ENCODE results near the gene DYRK1A.

DYRK1A gene

GRCh38 chr21:37450445-37450941 lies 83.9 kb downstream of the DYRK1A start:
- DNase-seq (ENCODE audit: low read depth) = no peak

GRCh38 chr21:37451446-37451845 lies 84.9 kb downstream of the DYRK1A start:
- DNase-seq (ENCODE audit: low read depth) = no peak

- peak; percentile 72 for DNase-seq (ENCODE audit: low read depth)
Observed at GRCh38 chr21:37452227-37452626, 85.7 kb downstream of the DYRK1A start.

- no peak for DNase-seq (ENCODE audit: low read depth)
Observed at GRCh38 chr21:37453350-37453749, 86.8 kb downstream of the DYRK1A start.

DNA sequence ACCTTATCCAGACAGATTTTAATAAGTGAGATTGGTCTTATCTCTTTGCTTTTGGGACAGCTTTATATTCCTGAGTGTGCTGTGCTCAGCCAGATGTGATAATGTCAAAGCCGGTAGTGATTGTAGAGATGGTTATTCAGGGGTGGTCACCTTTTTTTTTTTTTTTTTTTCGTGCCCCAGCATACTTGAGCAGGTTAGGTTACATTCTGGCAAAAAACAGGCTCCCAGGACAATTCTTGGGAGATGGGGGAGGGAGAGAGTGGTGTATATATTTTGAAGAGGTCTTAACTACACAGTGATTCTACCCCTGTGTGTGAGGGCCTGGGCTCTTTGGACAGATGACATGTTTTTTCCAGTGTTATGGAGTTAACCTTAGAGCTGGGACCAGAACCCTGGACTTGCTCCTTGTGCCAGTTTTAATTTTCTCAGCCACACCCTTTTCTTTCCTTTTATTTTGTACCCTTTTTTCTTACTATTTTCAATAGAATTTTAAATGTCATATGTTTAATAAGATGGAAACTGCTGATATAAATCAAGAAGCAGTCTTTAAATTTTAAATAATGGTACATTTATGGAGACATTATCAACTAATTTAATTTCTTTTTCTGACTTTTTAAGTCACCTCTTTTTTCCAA lies 88.4 kb downstream of the DYRK1A start:
- no peak for DNase-seq (ENCODE audit: low read depth)

- no peak for DNase-seq (ENCODE audit: low read depth)
Observed at GRCh38 chr21:37455504-37455911, 88.9 kb downstream of the DYRK1A start.

GRCh38 chr21:37458669-37459276 lies 92.2 kb downstream of the DYRK1A start:
- no peak for DNase-seq (ENCODE audit: low read depth)

DNA sequence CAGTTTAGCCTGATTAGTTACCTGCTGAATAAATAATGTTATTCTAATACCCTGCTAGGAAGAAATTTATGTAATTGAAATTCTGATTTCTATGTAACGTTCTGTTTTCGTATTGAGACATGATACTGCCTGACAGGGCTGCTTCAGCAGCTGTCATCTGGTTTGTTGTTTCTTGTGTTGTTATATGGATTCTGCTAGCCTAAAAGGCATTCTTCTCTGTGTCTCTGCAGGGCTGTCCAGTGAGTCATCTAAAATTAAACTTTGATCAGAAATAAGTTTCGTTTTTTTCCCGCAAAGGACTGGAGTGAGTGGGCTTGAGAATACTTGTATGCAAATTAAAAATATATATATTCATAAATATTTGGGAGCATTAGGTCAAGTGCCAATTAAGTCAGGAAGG lies 93.0 kb downstream of the DYRK1A start:
- no peak for DNase-seq (ENCODE audit: low read depth)

DNA sequence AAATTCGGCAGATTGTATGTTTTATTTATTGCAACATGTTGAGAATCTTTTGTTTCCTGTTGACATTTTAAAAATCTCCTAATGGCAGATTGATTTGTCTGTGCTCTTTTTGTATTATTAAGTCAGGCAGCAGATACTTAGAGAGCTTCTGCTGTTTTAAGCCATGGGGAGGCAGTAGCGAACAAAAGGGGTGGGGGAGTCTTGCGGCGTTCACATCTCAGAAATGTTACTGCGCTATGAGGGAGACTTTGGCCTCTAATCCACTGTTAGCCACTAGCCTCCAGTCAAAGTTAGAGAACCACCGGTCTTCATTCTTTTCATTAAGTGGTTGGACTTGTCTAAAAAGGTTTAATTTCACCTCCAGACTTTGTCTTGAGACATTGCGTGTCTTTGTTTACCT lies 93.6 kb downstream of the DYRK1A start:
- no peak for DNase-seq (ENCODE audit: low read depth)

DNA sequence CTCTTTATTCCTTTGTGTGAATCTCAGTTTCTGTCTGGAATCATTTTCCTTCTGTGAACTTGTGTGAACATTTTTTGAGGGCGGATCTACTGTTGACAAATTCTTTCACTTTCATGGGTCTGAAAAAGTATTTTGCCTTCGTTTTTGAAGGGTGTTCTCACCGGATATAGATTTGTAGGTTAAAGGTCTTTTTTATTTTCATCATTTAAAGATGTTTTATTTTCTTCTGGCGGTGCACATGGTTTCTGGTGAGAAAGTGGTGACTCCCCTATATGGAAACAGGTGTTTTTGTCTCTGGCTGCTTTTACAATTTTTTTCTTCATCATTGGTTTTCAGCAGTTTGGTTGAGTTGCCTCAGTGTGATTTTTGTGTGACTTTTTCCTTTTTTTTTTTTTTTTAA lies 94.9 kb downstream of the DYRK1A start:
- DNase-seq (ENCODE audit: low read depth) = no peak

DNA sequence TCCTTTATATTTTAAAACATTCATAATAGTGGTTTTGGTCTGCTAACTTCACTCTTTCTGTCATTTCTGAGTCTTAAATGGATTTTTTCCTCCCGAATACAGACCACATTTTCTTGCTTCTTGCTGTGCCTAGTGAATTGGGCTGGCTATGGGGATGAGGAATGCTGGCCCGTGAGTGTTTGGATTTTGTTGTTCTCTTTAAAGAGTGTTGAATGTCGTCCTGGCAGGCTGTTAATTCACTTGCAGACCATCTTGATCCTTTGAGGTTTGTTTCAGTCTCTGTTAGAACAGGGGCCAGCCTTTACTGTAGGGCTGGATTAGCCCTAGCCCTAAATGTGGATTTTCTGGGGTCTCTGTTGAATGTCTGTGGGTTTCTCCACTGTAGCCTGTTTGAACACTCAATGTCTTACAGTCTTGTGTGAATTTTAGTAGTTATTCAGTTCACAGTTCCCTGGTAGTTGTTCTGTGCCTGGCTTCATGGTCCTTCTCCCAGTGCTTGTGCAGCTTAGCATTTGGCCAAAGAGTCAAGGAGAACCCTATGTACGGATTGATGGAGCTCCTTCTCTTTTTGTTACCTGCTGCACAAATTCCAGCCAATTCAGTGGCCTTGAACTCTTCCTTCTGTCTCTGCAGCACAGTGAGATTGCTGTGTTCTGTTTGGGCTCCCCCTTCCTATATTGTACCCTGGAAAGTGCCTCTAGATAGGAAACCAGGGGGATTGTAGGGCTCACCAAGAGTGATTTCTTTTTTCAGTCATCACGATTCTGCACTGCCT lies 95.7 kb downstream of the DYRK1A start:
- no peak for DNase-seq (ENCODE audit: low read depth)

DNA sequence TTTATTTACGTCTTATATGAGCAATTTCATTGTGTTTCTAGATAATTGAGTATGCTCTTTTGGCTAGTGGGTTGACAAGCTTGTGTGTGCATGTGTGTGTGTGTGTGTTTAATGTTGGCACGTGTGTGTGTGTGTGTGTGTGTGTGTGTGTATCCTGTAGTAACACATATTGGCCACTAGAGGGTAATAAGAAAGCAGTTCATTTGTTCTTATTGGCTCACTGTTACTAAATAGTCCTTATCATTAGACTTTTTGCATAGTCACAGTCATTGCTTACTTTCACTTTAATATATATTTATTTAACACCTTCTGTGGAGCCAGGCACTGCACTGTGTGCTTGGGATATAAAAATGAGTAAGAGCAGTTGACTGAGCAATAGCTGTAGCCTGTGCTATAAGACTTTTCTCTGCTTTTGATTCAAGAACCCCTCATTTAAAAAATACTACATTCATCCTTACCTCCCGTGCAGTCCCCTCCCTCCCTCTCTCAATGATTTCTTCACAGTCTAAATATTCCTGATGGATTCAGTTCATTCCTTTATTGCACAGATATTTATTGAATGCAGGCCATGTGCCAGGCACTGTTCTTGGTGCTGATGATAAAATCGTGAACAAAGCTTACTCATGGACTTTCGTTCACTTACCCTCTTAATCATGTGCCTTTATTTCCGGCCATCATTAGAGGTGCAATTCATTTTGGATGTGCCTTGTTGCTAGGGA lies 96.7 kb downstream of the DYRK1A start:
- peak; percentile 13 for DNase-seq (ENCODE audit: low read depth)

GRCh38 chr21:37467082-37467481 lies 100.5 kb downstream of the DYRK1A start:
- no peak for DNase-seq (ENCODE audit: low read depth)

GRCh38 chr21:37468909-37469308 lies 102.3 kb downstream of the DYRK1A start:
- no peak for DNase-seq (ENCODE audit: low read depth)

- no peak for DNase-seq (ENCODE audit: low read depth)
Observed at GRCh38 chr21:37469441-37469840, 102.9 kb downstream of the DYRK1A start.

DNA sequence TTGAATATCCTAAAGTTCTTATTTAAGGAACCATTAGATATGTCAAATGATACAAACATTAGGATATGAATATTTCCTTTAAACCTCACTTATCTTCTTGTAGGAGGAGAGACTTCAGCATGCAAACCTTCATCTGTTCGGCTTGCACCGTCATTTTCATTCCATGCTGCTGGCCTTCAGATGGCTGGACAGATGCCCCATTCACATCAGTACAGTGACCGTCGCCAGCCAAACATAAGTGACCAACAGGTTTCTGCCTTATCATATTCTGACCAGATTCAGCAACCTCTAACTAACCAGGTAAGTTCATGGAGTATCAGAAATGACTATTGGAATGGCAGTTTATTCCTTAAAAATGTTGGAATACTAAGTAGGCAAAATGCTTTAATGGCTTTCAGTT lies 106.0 kb downstream of the DYRK1A start:
- DNase-seq (ENCODE audit: low read depth) = no peak

GRCh38 chr21:37473491-37473890 lies 106.9 kb downstream of the DYRK1A start:
- DNase-seq (ENCODE audit: low read depth) = no peak

DNA sequence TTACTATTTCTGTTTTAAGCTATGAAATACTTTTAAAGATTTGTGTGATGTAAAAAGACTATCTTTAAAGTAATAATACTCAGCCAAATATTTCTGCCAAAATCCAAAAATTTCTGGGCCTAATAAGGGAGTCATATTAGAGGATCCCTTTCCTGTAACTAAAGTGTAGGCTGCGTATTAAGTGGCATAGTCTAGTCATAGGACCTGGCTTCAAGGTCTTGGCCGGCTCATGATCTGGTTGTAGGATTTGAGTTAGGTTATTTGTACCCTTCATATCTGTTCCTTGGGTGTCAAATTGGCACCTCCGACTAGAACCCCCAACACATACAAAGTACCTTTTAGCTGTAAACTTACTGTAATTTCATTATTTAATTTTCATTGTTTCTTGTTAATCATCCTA lies 107.8 kb downstream of the DYRK1A start:
- DNase-seq (ENCODE audit: low read depth) = no peak

DNA sequence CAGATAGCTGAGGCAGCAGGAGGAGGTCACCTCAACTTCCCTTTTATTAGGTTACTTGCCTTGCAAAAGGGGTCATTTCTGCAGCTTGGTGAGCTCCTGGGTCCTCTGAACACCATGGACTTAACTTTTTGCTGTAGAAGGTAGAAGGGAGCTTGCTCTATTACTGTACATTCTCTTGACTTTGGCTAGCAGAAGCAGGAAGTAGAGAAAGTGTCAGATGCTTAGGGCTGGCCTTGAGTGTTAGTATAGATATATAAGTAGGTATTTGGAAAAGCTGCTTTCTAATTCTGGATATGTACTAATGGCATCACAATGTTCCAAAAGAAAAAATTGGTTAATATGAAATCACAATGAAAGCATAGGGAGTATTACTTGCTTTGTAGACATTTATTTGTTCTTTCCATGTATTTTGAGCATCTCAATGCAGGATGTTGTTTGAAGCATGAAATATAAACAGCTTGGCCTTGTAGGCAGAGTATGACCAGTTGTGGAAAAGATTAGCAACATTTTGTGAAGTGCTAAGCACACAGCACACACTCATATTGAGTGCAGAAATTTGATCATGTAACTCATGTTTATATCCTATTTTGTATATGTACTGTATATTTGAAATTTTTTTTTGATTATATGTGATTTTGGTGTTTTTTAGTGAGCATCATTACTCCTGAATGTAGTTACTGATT lies 108.8 kb downstream of the DYRK1A start:
- DNase-seq (ENCODE audit: low read depth) = no peak

- DNase-seq (ENCODE audit: low read depth) = no peak
Observed at GRCh38 chr21:37478794-37479193, 112.2 kb downstream of the DYRK1A start.

- no peak for DNase-seq (ENCODE audit: low read depth)
Observed at GRCh38 chr21:37483776-37484175, 117.2 kb downstream of the DYRK1A start.

Data from stromal cell of bone marrow (primary cell).